Measurements from ENCODE around the gene MFN2. TPM values are rescaled to one million over a fixed set of nuclear protein-coding genes. Genes with fewer than 3 reads are reported as not detected.

Gene MFN2
- total RNA-seq (10 to 100 TPM; 36.0 to 87.8 TPM), polyA plus RNA-seq (10 to 100 TPM; 17.2 to 50.4 TPM)

GRCh38 chr1:11979851-11980675 lies at the start of gene MFN2:
MFN2 (plus strand) TSS chr1:11980444; CDS start chr1:11989169, 8,725 bp downstream.
- no peaks in the 10 kb centered on the region for H3K9me3 ChIP-seq (ENCODE audit: control insufficient read depth in 4 of 4, low read length in 3 of 4)
- peaks cover 6 to 14% (median 10%) of the 10 kb centered on the region in 4 donors for H3K36me3 ChIP-seq (ENCODE audit: control insufficient read depth in 4 of 4, insufficient read depth in 3 of 4, low read depth in 1 of 4, low read length in 3 of 4)
- DNase-seq (ENCODE audit: low spot score) = peak; percentile 97
- H3K9ac ChIP-seq (ENCODE audit: low read depth in 1 of 2, low read length in 2 of 2) = peak within 1 kb of the TSS; percentile 99
- WGBS = under 1% methylated on average over 74 of the region's 74 CpGs
- H3K4me1 ChIP-seq (ENCODE audit: control insufficient read depth in 4 of 4, insufficient read depth in 4 of 4, low read length in 3 of 4) = peaks cover 1 to 43% (median 37%) of the 10 kb centered on the region in 4 donors
- H3K27me3 ChIP-seq (ENCODE audit: control insufficient read depth in 4 of 4, insufficient read depth in 4 of 4, low read length in 3 of 4) = no peaks in the 10 kb centered on the region
- peak within 1 kb of the TSS; percentile 96 to 99 for H3K27ac ChIP-seq (ENCODE audit: low read depth in 1 of 2, low read length in 2 of 2)
- TF ChIP-seq ATF3 (IDR thresholded peaks at IDR 0.05) = peak; percentile 93
- TF ChIP-seq RAD21 (IDR thresholded peaks at IDR 0.05) = peak in 1 of 2 donors; percentile 44
- TF ChIP-seq TAF1 (conservative IDR thresholded peaks at IDR 0.05) = peak; percentile 33
- TF ChIP-seq MAX (IDR thresholded peaks at IDR 0.05) = peak; percentile 67
- peak; percentile 88 for TF ChIP-seq FOXA1 (IDR thresholded peaks at IDR 0.05)
- peak; percentile 66 for TF ChIP-seq ZBTB33 (IDR thresholded peaks at IDR 0.05)
- TF ChIP-seq NR2F2 (IDR thresholded peaks at IDR 0.05) = peak; percentile 85
- TF ChIP-seq HNF4G (IDR thresholded peaks at IDR 0.05) = peak; percentile 75
- peak; percentile 77 for TF ChIP-seq REST (IDR thresholded peaks at IDR 0.05)
- TF ChIP-seq YY1 (IDR thresholded peaks at IDR 0.05) = peak; percentile 97
- peak; percentile 78 to 80 for TF ChIP-seq HNF4A (conservative IDR thresholded peaks at IDR 0.05)
- no peak for TF ChIP-seq CTCF (IDR thresholded peaks at IDR 0.05; ENCODE audit: low read depth, low read length, missing input control)
- peak; percentile 98 to 99 for TF ChIP-seq JUND (IDR thresholded peaks at IDR 0.05)
- peak; percentile 13 to 48 for TF ChIP-seq EGR1 (IDR thresholded peaks at IDR 0.05; ENCODE audit: low read depth in 2 of 2)
- peak; percentile 85 for TF ChIP-seq SP1 (IDR thresholded peaks at IDR 0.05)
- TF ChIP-seq FOXA2 (IDR thresholded peaks at IDR 0.05) = peak; percentile 59
- TF ChIP-seq GABPA (IDR thresholded peaks at IDR 0.05 in 1 of 2, conservative IDR thresholded peaks at IDR 0.05 in 1 of 2) = peak in 1 of 2 donors; percentile 83
- peak; percentile 72 to 79 for TF ChIP-seq RXRA (IDR thresholded peaks at IDR 0.05)
- H3K4me3 ChIP-seq (ENCODE audit: low read depth in 1 of 3, low read length in 3 of 3) = peak within 1 kb of the TSS; percentile 63 to 97 (median 81)

All from liver (tissue), 9 donors.